ENCODE measurements around the gene IFITM5. TPM values are rescaled to one million over a fixed set of nuclear protein-coding genes. Genes with fewer than 3 reads are reported as not detected.

IFITM5 gene
- total RNA-seq, 2 donors from 2014 or later = not detected

- H3K27ac Mint-ChIP-seq = no peak overlapping the region
- H3K4me3 Mint-ChIP-seq = no peak overlapping the region
- peaks cover 4% of the 10 kb centered on the region for H3K36me3 Mint-ChIP-seq (ENCODE audit: low read depth)
- DNase-seq (peak in 1 of 3 donors; percentile 7), ATAC-seq (no peak)
- no peaks in the 10 kb centered on the region for H3K27me3 Mint-ChIP-seq
- H3K4me1 Mint-ChIP-seq = peaks cover 24% of the 10 kb centered on the region
- H3K9me3 ChIP-seq (ENCODE audit: control insufficient read depth, low read length, poor library complexity, severe bottlenecking) = no peaks in the 10 kb centered on the region
These were observed 4.8 kb upstream of the IFITM5 start for GRCh38 chr11:304061-304506.

DNA sequence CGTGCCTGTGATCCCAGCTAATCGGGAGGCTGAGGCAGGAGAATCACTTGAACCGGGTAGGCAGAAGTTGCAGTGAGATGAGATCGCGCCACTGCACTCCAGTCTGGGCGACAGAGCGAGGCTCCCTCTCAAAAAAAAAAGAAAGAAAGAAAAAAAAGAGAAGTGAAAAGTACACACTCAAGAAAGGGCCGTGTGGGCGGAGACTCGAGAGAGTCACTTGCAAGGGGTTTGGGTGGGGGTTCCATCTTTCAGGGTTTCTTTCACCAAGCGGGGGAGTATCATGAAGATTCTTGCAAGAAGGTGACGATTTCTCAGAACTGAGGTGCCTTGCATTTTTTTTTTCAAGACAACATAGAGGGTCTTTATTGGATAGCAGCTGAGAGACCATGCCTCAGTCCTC is 4.0 kb upstream of the IFITM5 start:
- Mint-ChIP-seq H3K36me3 (ENCODE audit: low read depth) (peaks cover 3% of the 10 kb centered on the region), H3K4me3 (no peak overlapping the region), H3K4me1 (peaks cover 17% of the 10 kb centered on the region), H3K27ac (no peak overlapping the region), H3K27me3 (no peaks in the 10 kb centered on the region)
- no peaks in the 10 kb centered on the region for H3K9me3 ChIP-seq (ENCODE audit: control insufficient read depth, low read length, poor library complexity, severe bottlenecking)
- no peak for DNase-seq
- ATAC-seq = no peak

GRCh38 chr11:299951-300735 is 817 bp upstream of the IFITM5 start:
- peaks cover 16% of the 10 kb centered on the region for H3K4me1 Mint-ChIP-seq
- no peak for ATAC-seq
- no peak overlapping the region for H3K27ac Mint-ChIP-seq
- no peaks in the 10 kb centered on the region for H3K27me3 Mint-ChIP-seq
- DNase-seq = peak in 1 of 3 donors; percentile 3
- no peaks in the 10 kb centered on the region for H3K36me3 Mint-ChIP-seq (ENCODE audit: low read depth)
- no peak overlapping the region for H3K4me3 Mint-ChIP-seq
- no peaks in the 10 kb centered on the region for H3K9me3 ChIP-seq (ENCODE audit: control insufficient read depth, low read length, poor library complexity, severe bottlenecking)

- H3K4me3 Mint-ChIP-seq = no peak overlapping the region
- no peaks in the 10 kb centered on the region for H3K9me3 ChIP-seq (ENCODE audit: control insufficient read depth, low read length, poor library complexity, severe bottlenecking)
- H3K4me1 Mint-ChIP-seq = peaks cover 16% of the 10 kb centered on the region
- no peaks in the 10 kb centered on the region for H3K36me3 Mint-ChIP-seq (ENCODE audit: low read depth)
- DNase-seq (peak; percentile 4 to 9 (median 7)), ATAC-seq (no peak)
- peak overlapping the region; percentile 81 for H3K27ac Mint-ChIP-seq
- H3K27me3 Mint-ChIP-seq = no peaks in the 10 kb centered on the region
These were observed 790 bp downstream of the IFITM5 start for GRCh38 chr11:298406-299065.

GRCh38 chr11:297586-298405 is 1.5 kb downstream of the IFITM5 start:
- no peaks in the 10 kb centered on the region for H3K9me3 ChIP-seq (ENCODE audit: control insufficient read depth, low read length, poor library complexity, severe bottlenecking)
- Mint-ChIP-seq H3K4me3 (peak overlapping the region; percentile 72), H3K4me1 (peaks cover 14% of the 10 kb centered on the region), H3K36me3 (ENCODE audit: low read depth) (no peaks in the 10 kb centered on the region), H3K27me3 (no peaks in the 10 kb centered on the region), H3K27ac (peak overlapping the region; percentile 81)
- DNase-seq = peak; percentile 7 to 16 (median 11)
- peak; percentile 71 for ATAC-seq

- ATAC-seq = peak; percentile 40
These were observed 2.2 kb downstream of the IFITM5 start for GRCh38 chr11:297051-297585.

DNA sequence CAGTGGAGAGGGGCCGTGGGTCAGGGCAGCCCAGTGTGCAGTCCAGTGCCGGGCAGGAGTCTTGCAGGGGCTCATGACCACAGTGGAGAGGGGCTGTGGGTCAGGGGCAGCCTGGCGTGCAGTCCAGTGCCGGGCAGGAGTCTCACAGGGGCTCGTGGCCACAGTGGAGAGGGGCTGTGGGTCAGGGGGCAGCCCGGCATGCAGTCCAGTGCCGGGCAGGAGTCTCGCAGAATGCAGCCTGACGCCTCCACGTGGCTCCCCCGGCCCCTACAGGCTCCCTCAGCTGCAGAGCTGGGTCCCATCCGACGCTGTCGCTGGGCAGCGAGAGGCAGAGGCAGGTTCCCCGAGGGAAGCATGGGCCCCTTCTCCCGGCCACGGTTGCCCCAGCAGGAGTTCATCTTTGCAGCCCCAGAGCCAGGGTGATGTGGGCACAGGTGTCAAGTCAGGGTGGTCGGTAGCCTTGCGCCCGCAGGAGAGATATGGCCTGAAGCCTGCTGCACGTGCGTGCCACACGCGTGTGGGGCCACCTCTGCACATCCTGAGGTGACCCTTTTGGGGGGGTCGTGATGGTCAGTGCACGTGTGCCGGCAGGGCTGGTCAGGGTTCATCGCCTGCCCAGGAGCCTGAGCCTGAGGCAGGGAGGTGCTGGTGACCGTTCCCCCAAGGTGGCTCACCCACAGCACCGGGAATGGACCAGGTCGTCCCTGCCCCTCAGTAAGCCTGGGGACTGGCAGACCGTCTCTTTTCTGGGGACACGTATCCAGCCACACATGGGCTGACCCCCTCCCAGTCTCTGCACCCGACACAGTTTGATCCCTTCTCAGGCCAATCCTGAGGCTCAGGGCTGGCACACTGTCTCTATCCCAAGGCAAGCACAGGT is 2.9 kb downstream of the IFITM5 start:
- ATAC-seq = no peak
- no peak overlapping the region for H3K27ac Mint-ChIP-seq
- peaks cover 11% of the 10 kb centered on the region for H3K4me1 Mint-ChIP-seq

More at GRCh38 chr11:297051-297585, 2.2 kb downstream of the IFITM5 start:
- H3K27ac Mint-ChIP-seq = peak overlapping the region; percentile 81
- peak in 2 of 3 donors; percentile 4 to 10 for DNase-seq
- H3K4me1 Mint-ChIP-seq = peaks cover 11% of the 10 kb centered on the region
- no peaks in the 10 kb centered on the region for H3K9me3 ChIP-seq (ENCODE audit: control insufficient read depth, low read length, poor library complexity, severe bottlenecking)
- H3K36me3 Mint-ChIP-seq (ENCODE audit: low read depth) = no peaks in the 10 kb centered on the region
- H3K4me3 Mint-ChIP-seq = peak overlapping the region; percentile 72
- no peaks in the 10 kb centered on the region for H3K27me3 Mint-ChIP-seq

DNA sequence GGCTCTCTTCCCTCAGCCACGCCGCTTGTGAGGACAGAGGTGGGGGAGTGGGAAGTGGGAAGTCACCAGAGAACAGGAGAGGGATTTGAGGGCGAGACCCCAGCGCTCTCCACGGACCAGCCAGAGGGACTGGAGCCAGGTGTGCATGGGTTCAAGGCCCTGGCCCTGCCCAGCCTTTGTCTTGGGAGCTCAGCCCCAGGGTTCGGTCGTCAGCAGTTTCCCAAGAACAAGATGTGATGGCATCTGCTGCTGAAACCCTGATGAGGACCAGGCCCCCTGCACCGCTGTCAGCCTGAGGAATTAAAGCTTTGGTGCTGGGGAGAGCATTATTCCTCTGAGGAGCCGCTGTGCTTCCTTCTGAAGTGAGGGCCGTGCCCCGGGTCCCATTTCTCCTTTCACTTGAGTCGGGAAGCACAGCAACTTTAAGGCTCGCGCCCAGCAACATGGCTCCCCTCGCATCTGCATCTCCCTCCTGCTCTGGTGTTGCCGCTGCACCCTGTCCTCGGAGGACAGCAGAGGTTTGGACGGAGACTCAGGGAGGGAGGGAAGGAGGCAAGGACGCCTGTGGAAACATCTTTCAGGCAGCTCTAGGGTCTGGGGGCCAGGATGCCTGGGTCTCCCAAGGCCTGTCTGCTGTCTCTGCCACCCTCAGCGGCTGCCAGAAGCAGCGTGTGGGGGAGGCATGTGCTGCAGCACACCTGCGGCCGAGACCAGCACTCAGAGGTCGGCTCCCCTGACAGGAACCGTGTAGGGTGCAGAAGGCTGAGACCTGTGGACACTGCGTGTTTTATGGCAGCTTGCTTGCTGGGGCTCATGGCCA is 3.8 kb downstream of the IFITM5 start:
- DNase-seq = peak in 1 of 3 donors; percentile 3
- Mint-ChIP-seq H3K27ac (no peak overlapping the region), H3K36me3 (ENCODE audit: low read depth) (no peaks in the 10 kb centered on the region), H3K4me3 (no peak overlapping the region), H3K27me3 (no peaks in the 10 kb centered on the region), H3K4me1 (peaks cover 16% of the 10 kb centered on the region)
- no peaks in the 10 kb centered on the region for H3K9me3 ChIP-seq (ENCODE audit: control insufficient read depth, low read length, poor library complexity, severe bottlenecking)
- ATAC-seq = no peak

More for the DNA sequence above, 2.9 kb downstream of the IFITM5 start:
- peak in 1 of 3 donors; percentile 3 for DNase-seq
- H3K9me3 ChIP-seq (ENCODE audit: control insufficient read depth, low read length, poor library complexity, severe bottlenecking) = no peaks in the 10 kb centered on the region
- H3K27me3 Mint-ChIP-seq = no peaks in the 10 kb centered on the region
- H3K36me3 Mint-ChIP-seq (ENCODE audit: low read depth) = no peaks in the 10 kb centered on the region
- H3K4me3 Mint-ChIP-seq = no peak overlapping the region

GRCh38 chr11:294780-295179 is 4.5 kb downstream of the IFITM5 start:
- no peak overlapping the region for H3K4me3 Mint-ChIP-seq
- H3K4me1 Mint-ChIP-seq = peaks cover 18% of the 10 kb centered on the region

GRCh38 chr11:293852-294661 is 5.3 kb downstream of the IFITM5 start:
- H3K27ac Mint-ChIP-seq = no peak overlapping the region
- H3K36me3 Mint-ChIP-seq (ENCODE audit: low read depth) = no peaks in the 10 kb centered on the region
- ATAC-seq (no peak), DNase-seq (peak in 1 of 3 donors; percentile 3)
- H3K27me3 Mint-ChIP-seq = no peaks in the 10 kb centered on the region
- no peak overlapping the region for H3K4me3 Mint-ChIP-seq
- peaks cover 22% of the 10 kb centered on the region for H3K4me1 Mint-ChIP-seq
- no peaks in the 10 kb centered on the region for H3K9me3 ChIP-seq (ENCODE audit: control insufficient read depth, low read length, poor library complexity, severe bottlenecking)

More at GRCh38 chr11:294780-295179, 4.5 kb downstream of the IFITM5 start:
- no peak for ATAC-seq
- peak in 1 of 3 donors; percentile 3 for DNase-seq
- no peaks in the 10 kb centered on the region for H3K9me3 ChIP-seq (ENCODE audit: control insufficient read depth, low read length, poor library complexity, severe bottlenecking)
- no peak overlapping the region for H3K27ac Mint-ChIP-seq
- H3K36me3 Mint-ChIP-seq (ENCODE audit: low read depth) = no peaks in the 10 kb centered on the region
- no peaks in the 10 kb centered on the region for H3K27me3 Mint-ChIP-seq

DNA sequence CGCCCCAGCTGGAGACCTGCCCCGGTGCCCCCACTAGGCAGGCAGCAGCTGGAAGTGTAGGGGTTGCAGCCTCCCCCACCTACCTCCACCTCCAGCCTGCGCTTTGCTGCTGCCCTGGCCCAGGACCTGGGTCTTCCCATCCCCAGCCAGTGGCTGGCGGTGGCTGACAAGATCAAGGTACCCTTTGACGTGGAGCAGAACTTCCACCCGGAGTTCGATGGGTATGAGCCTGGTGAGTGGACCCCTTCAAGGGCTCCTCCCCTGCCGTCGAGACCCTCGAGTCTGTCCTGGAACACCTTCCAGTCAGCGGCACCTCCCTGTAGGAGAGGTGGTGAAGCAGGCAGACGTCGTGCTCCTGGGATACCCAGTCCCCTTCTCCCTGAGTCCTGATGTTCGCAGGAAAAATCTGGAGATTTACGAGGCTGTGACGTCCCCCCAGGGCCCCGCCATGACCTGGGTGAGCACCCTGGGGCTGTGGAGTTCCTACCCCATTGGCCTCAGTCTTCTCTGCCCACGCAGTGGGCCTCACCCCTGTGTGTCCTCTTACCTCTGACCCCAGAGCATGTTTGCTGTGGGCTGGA is 6.0 kb downstream of the IFITM5 start:
- Mint-ChIP-seq H3K4me1 (peaks cover 22% of the 10 kb centered on the region), H3K27ac (no peak overlapping the region), H3K4me3 (no peak overlapping the region), H3K36me3 (ENCODE audit: low read depth) (no peaks in the 10 kb centered on the region), H3K27me3 (no peaks in the 10 kb centered on the region)
- DNase-seq (peak in 1 of 3 donors; percentile 3), ATAC-seq (no peak)
- H3K9me3 ChIP-seq (ENCODE audit: control insufficient read depth, low read length, poor library complexity, severe bottlenecking) = no peaks in the 10 kb centered on the region

All from T-helper 17 cell (primary cell).